Kidney epithelial cell (primary cell): ENCODE results near the gene RBM19. TPM values are rescaled to one million over a fixed set of nuclear protein-coding genes. Genes with fewer than 3 reads are reported as not detected.

Experiments
- DNase-seq: peaks from one replicate; pipeline ENCODE4 v3.0.0-alpha.2; 2010; ENCODE audit warnings: low read depth
- H3K27me3 ChIP-seq: 2 replicates; pipeline ENCODE4 v1.6.0; 2011; ENCODE audit warnings: low read length; ENCODE audit not compliant: control insufficient read depth, insufficient read depth
- H3K36me3 ChIP-seq: 2 replicates; pipeline ENCODE4 v1.5.1; 2011; ENCODE audit warnings: low read length; ENCODE audit not compliant: control insufficient read depth, insufficient read depth
- H3K4me3 ChIP-seq: 2 replicates; pipeline ENCODE4 v1.5.1; 2011; ENCODE audit warnings: low read depth, mild to moderate bottlenecking, control low read depth, low read length
- total RNA-seq: library from RNA; depleted of rRNA; stranded (reverse); fragments of >200 nt; gene quantifications from 2 replicates; pipeline ENCODE4 v1.2.3, GENCODE V29; 2015
- TF ChIP-seq, protein P1 (sequence below): IDR thresholded peaks from 2 replicates; pipeline ENCODE4 v1.5.1; 2011; ENCODE audit warnings: mild to moderate bottlenecking, moderate library complexity, low read length, control low read depth, inconsistent platforms; ENCODE audit not compliant: insufficient read depth, poor library complexity, severe bottlenecking

RBM19 gene
- total RNA-seq, 1 donor from 2014 or later: 30.9 TPM

DNA sequence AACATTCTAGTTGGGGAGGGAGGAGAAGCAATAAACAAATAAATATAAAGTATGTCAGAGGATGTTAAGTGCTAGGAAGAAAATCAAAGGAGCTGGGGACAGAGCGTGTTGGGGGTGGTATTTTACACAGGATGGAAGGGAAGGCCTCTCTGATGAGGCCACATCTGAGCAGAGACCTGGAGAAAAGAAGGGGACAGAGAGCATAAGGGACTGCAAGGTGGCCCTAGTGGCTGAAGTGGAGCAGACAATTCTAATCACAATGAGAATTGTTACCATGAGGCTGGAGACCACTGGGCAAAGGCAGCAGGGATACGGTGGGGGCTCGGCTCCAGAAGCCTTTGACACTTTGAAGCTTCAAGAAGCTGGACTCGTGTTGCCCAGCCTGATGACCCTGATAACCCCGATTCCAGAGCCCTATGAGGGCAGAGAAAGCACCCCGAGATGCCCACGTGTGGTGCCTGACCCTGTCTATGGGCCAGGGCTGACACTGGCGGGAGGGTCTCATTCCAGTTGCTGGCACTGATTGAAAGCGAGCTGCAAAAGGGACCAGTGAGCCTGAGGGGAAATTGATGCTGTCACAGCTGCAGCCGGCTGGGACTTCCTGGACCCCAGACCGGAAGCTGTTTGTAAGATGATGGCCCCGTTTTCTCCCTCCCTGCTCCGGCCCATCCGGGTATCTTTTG lies 169.1 kb downstream of the RBM19 start:
- Histone ChIP-seq H3K36me3 (no peaks in the 10 kb centered on the region), H3K27me3 (peaks cover 11% of the 10 kb centered on the region), H3K4me3 (no peak overlapping the region)
- no peak for DNase-seq
- TF ChIP-seq, protein P1, sequence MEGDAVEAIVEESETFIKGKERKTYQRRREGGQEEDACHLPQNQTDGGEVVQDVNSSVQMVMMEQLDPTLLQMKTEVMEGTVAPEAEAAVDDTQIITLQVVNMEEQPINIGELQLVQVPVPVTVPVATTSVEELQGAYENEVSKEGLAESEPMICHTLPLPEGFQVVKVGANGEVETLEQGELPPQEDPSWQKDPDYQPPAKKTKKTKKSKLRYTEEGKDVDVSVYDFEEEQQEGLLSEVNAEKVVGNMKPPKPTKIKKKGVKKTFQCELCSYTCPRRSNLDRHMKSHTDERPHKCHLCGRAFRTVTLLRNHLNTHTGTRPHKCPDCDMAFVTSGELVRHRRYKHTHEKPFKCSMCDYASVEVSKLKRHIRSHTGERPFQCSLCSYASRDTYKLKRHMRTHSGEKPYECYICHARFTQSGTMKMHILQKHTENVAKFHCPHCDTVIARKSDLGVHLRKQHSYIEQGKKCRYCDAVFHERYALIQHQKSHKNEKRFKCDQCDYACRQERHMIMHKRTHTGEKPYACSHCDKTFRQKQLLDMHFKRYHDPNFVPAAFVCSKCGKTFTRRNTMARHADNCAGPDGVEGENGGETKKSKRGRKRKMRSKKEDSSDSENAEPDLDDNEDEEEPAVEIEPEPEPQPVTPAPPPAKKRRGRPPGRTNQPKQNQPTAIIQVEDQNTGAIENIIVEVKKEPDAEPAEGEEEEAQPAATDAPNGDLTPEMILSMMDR: no peak

DNA sequence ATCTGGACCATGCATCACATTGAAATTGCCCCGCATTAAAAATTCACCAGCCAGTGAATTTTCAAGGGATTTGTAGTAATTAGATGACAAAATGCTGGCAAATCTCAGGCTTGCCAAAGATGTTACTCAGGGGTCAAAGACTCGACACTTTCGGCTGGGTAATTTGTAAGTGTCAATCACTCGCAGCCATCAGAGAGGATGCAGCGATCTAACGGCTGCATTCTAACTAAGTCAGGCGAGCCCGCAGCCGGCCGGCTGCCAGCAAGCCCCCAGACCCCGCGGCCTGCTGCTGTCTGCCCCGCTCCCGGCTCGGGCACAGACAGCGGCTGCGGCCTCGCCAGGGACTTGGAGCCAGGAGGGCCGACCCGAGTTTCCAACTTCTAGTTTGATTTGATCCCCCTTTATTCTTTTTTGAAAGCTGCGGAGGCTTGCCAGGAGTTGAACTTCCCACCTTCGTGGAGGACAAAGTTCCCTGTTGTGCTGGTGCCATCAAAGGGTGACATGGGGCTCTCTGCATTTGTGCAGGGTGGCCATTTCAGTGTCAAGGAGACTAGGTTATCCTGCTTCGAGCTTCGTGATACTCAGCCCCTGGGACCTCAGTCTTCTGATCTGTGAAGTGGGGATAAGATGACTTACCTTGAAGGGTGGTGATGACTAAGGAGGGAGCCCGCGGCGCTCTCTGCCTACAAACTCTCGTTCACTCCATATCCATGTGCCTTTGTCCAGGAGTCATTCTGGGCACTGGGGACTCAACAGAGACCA lies 169.9 kb downstream of the RBM19 start:
- Histone ChIP-seq H3K4me3 (no peak overlapping the region), H3K36me3 (no peaks in the 10 kb centered on the region), H3K27me3 (peaks cover 11% of the 10 kb centered on the region)
- DNase-seq: no peak
- TF ChIP-seq, protein P1: no peak

- no peak for DNase-seq
- no peaks in the 10 kb centered on the region for H3K36me3 ChIP-seq
- H3K4me3 ChIP-seq: no peak overlapping the region
- TF ChIP-seq, protein P1: no peak
- peaks cover 11% of the 10 kb centered on the region for H3K27me3 ChIP-seq
Observed at GRCh38 chr12:113795445-113795844, 170.7 kb downstream of the RBM19 start.

DNA sequence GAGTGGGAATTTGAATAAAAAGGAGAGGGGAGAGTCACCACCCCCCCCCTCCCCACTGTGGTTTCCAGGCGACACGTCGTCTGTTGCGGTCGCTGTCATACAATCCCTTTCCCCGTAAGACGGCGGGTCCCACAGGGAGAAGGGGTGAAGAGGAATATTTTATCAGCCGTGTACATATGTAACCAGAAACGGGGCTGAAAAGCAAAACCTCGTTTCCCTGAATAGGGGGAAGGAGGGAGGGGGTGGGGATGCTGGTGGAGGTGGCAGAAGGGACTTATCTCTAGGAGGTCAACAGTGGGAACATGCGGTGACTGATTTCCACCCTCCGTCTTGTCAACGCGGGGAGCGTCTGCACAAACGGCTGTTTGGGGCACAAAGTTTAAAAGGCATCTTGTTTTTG lies 171.4 kb downstream of the RBM19 start:
- no peak overlapping the region for H3K4me3 ChIP-seq
- peaks cover 11% of the 10 kb centered on the region for H3K27me3 ChIP-seq
- H3K36me3 ChIP-seq: no peaks in the 10 kb centered on the region
- TF ChIP-seq, protein P1: no peak
- DNase-seq: no peak

GRCh38 chr12:113793250-113793649 lies 172.9 kb downstream of the RBM19 start:
- DNase-seq: no peak
- Histone ChIP-seq H3K27me3 (peaks cover 11% of the 10 kb centered on the region), H3K4me3 (no peak overlapping the region), H3K36me3 (no peaks in the 10 kb centered on the region)
- TF ChIP-seq, protein P1: no peak

GRCh38 chr12:113792450-113792849 lies 173.7 kb downstream of the RBM19 start:
- TF ChIP-seq, protein P1: no peak
- Histone ChIP-seq H3K4me3 (no peak overlapping the region), H3K36me3 (no peaks in the 10 kb centered on the region), H3K27me3 (peaks cover 11% of the 10 kb centered on the region)
- no peak for DNase-seq
